Panc1 (cell line): ENCODE measurements around the gene TMEM117. TPM values are rescaled to one million over a fixed set of nuclear protein-coding genes. Genes with fewer than 3 reads are reported as not detected.

Source experiments
- ATAC-seq: fragments of 200-7000 bp; cut with Tn5 transposase; 2 replicates; pipeline ENCODE4 v1.9.1; 2020; ENCODE audit warnings: mild to moderate bottlenecking, moderate library complexity
- BruUV-seq: library from RNA; stranded (reverse); fragments of 400-500 nt; replicated peaks from 2 replicates; lab custom pipeline; 2021; lab: Mats Ljungman, UMichigan
- CTCF ChIA-PET: fragments of 300-600 bp; sonication (Branson Sonifier 250); formaldehyde crosslinking; loops from one replicate; lab custom pipeline; 2022; ENCODE audit warnings: antibody characterized with exemption; lab: Charles Lee
- POLR2A ChIA-PET: fragments of 300-600 bp; sonication (Branson Sonifier 250); formaldehyde crosslinking; loops from one replicate; lab custom pipeline; 2022; ENCODE audit warnings: antibody characterized with exemption; lab: Charles Lee
- DNase-seq: peaks from one replicate; pipeline ENCODE4 v3.0.0-alpha.2; 2010; ENCODE audit warnings: low read depth, low spot score
- H3K27ac ChIP-seq: 2 replicates; pipeline ENCODE4 v1.5.1; 2011; ENCODE audit warnings: mild to moderate bottlenecking, low read length, inconsistent platforms
- H3K27me3 ChIP-seq: fragments of 200-500 bp; sonication (Bioruptor generic); 2 replicates; pipeline ENCODE4 v1.6.0; 2014; ENCODE audit warnings: low read length, inconsistent platforms; ENCODE audit not compliant: control insufficient read depth, insufficient read depth
- H3K36me3 ChIP-seq: fragments of 200-500 bp; sonication (Bioruptor generic); 2 replicates; pipeline ENCODE4 v1.5.1; 2014; ENCODE audit warnings: inconsistent platforms, mild to moderate bottlenecking, low read length, moderate library complexity; ENCODE audit not compliant: control insufficient read depth, insufficient read depth
- H3K4me1 ChIP-seq: 2 replicates; pipeline ENCODE4 v1.5.1; 2011; ENCODE audit warnings: inconsistent platforms, mild to moderate bottlenecking, low read length, moderate library complexity; ENCODE audit not compliant: control insufficient read depth, insufficient read depth
- H3K4me3 ChIP-seq, 2 experiments: 2 replicates each; pipeline ENCODE4 v1.5.1; 2011 to 2012; ENCODE audit warnings: low read depth in 2 of 2, low read length in 2 of 2, mild to moderate bottlenecking in 2 of 2, inconsistent platforms in 1 of 2, moderate library complexity in 1 of 2
- H3K9me3 ChIP-seq: fragments of 200-500 bp; sonication (Bioruptor generic); 2 replicates; pipeline ENCODE4 v1.5.1; 2014; ENCODE audit warnings: low read depth, mild to moderate bottlenecking, inconsistent platforms, low read length, moderate library complexity; ENCODE audit not compliant: control insufficient read depth, insufficient read depth
- CTCF ChIP-seq: fragments of 450-650 bp; IDR thresholded peaks from 2 replicates; pipeline ENCODE4 v1.5.1; 2017; ENCODE audit warnings: mild to moderate bottlenecking
- POLR2AphosphoS5 ChIP-seq: IDR thresholded peaks from 2 replicates; pipeline ENCODE4 v1.6.1; 2012; ENCODE audit warnings: mild to moderate bottlenecking, low read depth, low read length, moderate library complexity
- REST ChIP-seq, 2 experiments: IDR thresholded peaks; 2 replicates each; pipeline ENCODE4 v1.6.1; 2011 to 2012; ENCODE audit warnings: low read depth in 2 of 2, control low read depth in 1 of 2, low read length in 1 of 2, mild to moderate bottlenecking in 1 of 2, moderate library complexity in 1 of 2; ENCODE audit not compliant: insufficient read depth in 1 of 2
- SIN3A ChIP-seq: IDR thresholded peaks from 2 replicates; pipeline ENCODE4 v1.6.1; 2012; ENCODE audit warnings: low read depth, mild to moderate bottlenecking, low read length, moderate library complexity, borderline replicate concordance; ENCODE audit not compliant: insufficient read depth
- TCF7L2 ChIP-seq: IDR thresholded peaks from 2 replicates; pipeline ENCODE4 v1.6.1; 2011; ENCODE audit warnings: mild to moderate bottlenecking, low read depth, low read length, inconsistent platforms
- in situ Hi-C: cut with HindIII; loops from 2 replicates; pipeline ENCODE4 v1.10.0; 2016; ENCODE audit warnings: low sequenced_read_pairs, low pct_unique_long_range_greater_than_20kb
- intact Hi-C: fragments of 100-400 bp; cut with micrococcal nuclease; formaldehyde crosslinking; loops from one replicate; pipeline ENCODE4 v1.10.0; 2022; ENCODE audit not compliant: unreplicated experiment
- total RNA-seq: library from RNA; stranded (reverse); gene quantifications from one replicate; pipeline ENCODE4 v1.2.1, GENCODE V29; 2021; ENCODE audit not compliant: unreplicated experiment

TMEM117 gene
- total RNA-seq, 1 experiment from 2014 or later, result 5.5 TPM

DNA sequence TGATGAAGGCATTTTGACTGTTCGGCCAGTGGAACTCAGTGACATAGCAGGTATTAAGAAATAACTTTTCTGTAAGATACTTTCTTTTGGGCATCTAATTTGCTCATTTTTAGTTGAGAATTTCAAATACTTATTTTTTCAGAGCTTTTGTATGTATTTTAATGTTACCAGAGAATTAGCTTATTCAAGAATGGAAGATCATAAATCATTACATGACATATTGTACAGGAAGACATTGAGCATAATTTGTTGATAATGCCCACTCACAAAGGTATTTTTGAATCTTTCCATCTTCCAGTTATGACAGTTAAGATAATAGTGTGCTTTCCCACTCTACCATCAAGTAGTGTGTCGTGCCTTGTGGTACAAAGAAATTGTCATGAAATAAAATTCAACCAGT, 36.5 kb downstream of the TMEM117 start:
- intact Hi-C loops (no loop called here), in situ Hi-C loops (no loop called here)
- Histone ChIP-seq H3K9me3 (no peaks in the 10 kb centered on the region), H3K27me3 (no peaks in the 10 kb centered on the region), H3K36me3 (no peaks in the 10 kb centered on the region), H3K4me3 (no peak overlapping the region), H3K4me1 (no peaks in the 10 kb centered on the region), H3K27ac (no peak overlapping the region)
- no peak for ATAC-seq
- ChIA-PET CTCF (no interaction called here), POLR2A (interaction anchor here (0.7 kb wide), 1 partner anchor 17 kb away, joined by 4 read pairs; no protein-coding TSS in a partner anchor)
- BruUV-seq, result no TSS peak
- TF ChIP-seq CTCF (no peak), POLR2AphosphoS5 (no peak), REST (IDR thresholded peaks at IDR 0.05; ENCODE audit: insufficient read depth in 1 of 2, low read depth in 2 of 2, low read length in 1 of 2) (no peak), SIN3A (no peak), TCF7L2 (no peak)
- DNase-seq, result no peak

DNA sequence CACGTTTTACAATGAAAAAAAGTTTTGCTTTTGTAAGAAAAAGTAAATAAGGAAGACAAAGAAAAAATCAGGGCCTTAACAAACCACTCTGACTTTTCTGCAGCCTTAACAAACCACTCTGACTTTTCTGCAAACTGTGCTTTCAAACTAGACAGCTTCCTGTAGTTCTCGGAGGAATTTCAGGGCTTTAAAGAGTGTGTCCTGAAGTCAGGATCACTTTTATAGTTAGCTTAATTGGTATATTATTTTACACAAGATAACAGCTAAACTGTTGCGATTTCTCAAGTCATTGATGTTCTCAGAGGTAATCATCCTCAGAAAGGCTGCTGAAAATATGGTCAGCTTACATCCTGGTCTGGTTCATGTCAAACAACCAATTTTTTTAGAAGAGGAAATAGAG, 42.2 kb downstream of the TMEM117 start:
- Histone ChIP-seq H3K9me3 (no peaks in the 10 kb centered on the region), H3K36me3 (no peaks in the 10 kb centered on the region), H3K27me3 (no peaks in the 10 kb centered on the region), H3K4me3 (no peak overlapping the region), H3K27ac (no peak overlapping the region), H3K4me1 (no peaks in the 10 kb centered on the region; the same call in 1 of the 2 replicates)
- TF ChIP-seq TCF7L2 (no peak), SIN3A (no peak), CTCF (no peak), POLR2AphosphoS5 (no peak), REST (IDR thresholded peaks at IDR 0.05; ENCODE audit: insufficient read depth in 1 of 2, low read depth in 2 of 2, low read length in 1 of 2) (no peak)
- ATAC-seq (no peak), DNase-seq (no peak)
- intact Hi-C loops, result no loop called here
- CTCF ChIA-PET, result no interaction called here
- no TSS peak for BruUV-seq
- in situ Hi-C loops, result no loop called here
- POLR2A ChIA-PET, result interaction anchor here (0.6 to 0.7 kb wide), 2 partner anchors 55 to 75 kb away, joined by 3 to 4 read pairs; no protein-coding TSS in a partner anchor
